Neuronal stem cell (in vitro differentiated cells): ENCODE measurements around the gene MAN2A1.
A peak's percentile ranks its signal among the peaks of the same experiment; 100 is the strongest.

Experiments used
- DNase-seq: peaks from one replicate; pipeline ENCODE4 v3.0.0-alpha.2; 2013; ENCODE audit warnings: low spot score
- H2AFZ ChIP-seq: one replicate; pipeline ENCODE4 v1.6.1; 2013; ENCODE audit warnings: mild to moderate bottlenecking, low read length, inconsistent platforms
- H2AK5ac ChIP-seq: 2 replicates; pipeline ENCODE4 v1.6.1; 2013; ENCODE audit warnings: low read depth, mild to moderate bottlenecking, inconsistent platforms, low read length, moderate library complexity, mixed read lengths
- H2BK120ac ChIP-seq: 2 replicates; pipeline ENCODE4 v1.6.1; 2013; ENCODE audit warnings: low read depth, mild to moderate bottlenecking, inconsistent platforms, low read length, moderate library complexity, mixed read lengths
- H2BK12ac ChIP-seq: one replicate; pipeline ENCODE4 v1.6.1; 2013; ENCODE audit warnings: low read length, inconsistent platforms
- H2BK15ac ChIP-seq: 2 replicates; pipeline ENCODE4 v1.6.1; 2013; ENCODE audit warnings: mild to moderate bottlenecking, low read length, inconsistent platforms, mixed read lengths
- H2BK5ac ChIP-seq: one replicate; pipeline ENCODE4 v1.6.1; 2013; ENCODE audit warnings: inconsistent platforms, mild to moderate bottlenecking, low read length, moderate library complexity
- H3K14ac ChIP-seq: one replicate; pipeline ENCODE4 v1.6.1; 2013; ENCODE audit warnings: low read length, inconsistent platforms
- H3K18ac ChIP-seq: 2 replicates; pipeline ENCODE4 v1.6.1; 2013; ENCODE audit warnings: low read length, inconsistent platforms
- H3K23ac ChIP-seq: 2 replicates; pipeline ENCODE4 v1.6.1; 2013; ENCODE audit warnings: low read depth, mild to moderate bottlenecking, mixed read lengths, low read length, inconsistent platforms; ENCODE audit not compliant: poor library complexity
- H3K27ac ChIP-seq: replicated peaks from 3 replicates; pipeline ENCODE4 v1.5.1; 2013; ENCODE audit warnings: low read length, inconsistent platforms
- H3K27me3 ChIP-seq, 3 experiments: 2 replicates each; pipeline ENCODE4 v1.6.1; 2013; ENCODE audit warnings: low read length in 3 of 3, mild to moderate bottlenecking in 2 of 3, inconsistent platforms in 1 of 3, low read depth in 1 of 3, mixed read lengths in 1 of 3, moderate library complexity in 1 of 3; ENCODE audit not compliant: control insufficient read depth in 3 of 3, insufficient read depth in 3 of 3
- H3K36me3 ChIP-seq, 2 donors: replicated peaks in 1 of 2; 2 replicates each; pipeline ENCODE4 v1.6.1; 2013; ENCODE audit warnings: low read length in 2 of 2; ENCODE audit not compliant: control insufficient read depth in 2 of 2, insufficient read depth in 2 of 2
- H3K4ac ChIP-seq: 2 replicates; pipeline ENCODE4 v1.6.1; 2013; ENCODE audit warnings: inconsistent platforms, mild to moderate bottlenecking, low read length, moderate library complexity
- H3K4me1 ChIP-seq, 2 donors: 1 replicate in 1 of 2; 2 replicates in 1 of 2; pipeline ENCODE4 v1.6.1; 2013; ENCODE audit warnings: low read length in 2 of 2, low read depth in 1 of 2; ENCODE audit not compliant: control insufficient read depth in 2 of 2, insufficient read depth in 1 of 2
- H3K4me2 ChIP-seq: one replicate; pipeline ENCODE4 v1.6.1; 2013; ENCODE audit warnings: mild to moderate bottlenecking, low read length, inconsistent platforms; ENCODE audit not compliant: insufficient read depth, poor library complexity, severe bottlenecking
- H3K4me3 ChIP-seq, 2 donors: 2 replicates each; pipeline ENCODE4 v1.5.1; 2013; ENCODE audit warnings: low read length in 2 of 2, mild to moderate bottlenecking in 2 of 2, inconsistent platforms in 1 of 2, moderate library complexity in 1 of 2
- H3K79me1 ChIP-seq: one replicate; pipeline ENCODE4 v1.6.1; 2013; ENCODE audit warnings: low read depth, mild to moderate bottlenecking, inconsistent platforms, low read length, moderate library complexity
- H3K9ac ChIP-seq: one replicate; pipeline ENCODE4 v1.6.1; 2013; ENCODE audit warnings: mild to moderate bottlenecking, low read depth, low read length, inconsistent platforms; ENCODE audit not compliant: poor library complexity
- H3K9me3 ChIP-seq, 2 donors: replicated peaks in 1 of 2; 2 replicates each; pipeline versions ENCODE3 to v1.6.1; 2013; ENCODE audit warnings: low read length in 2 of 2, mild to moderate bottlenecking in 2 of 2, inconsistent platforms in 1 of 2, low read depth in 1 of 2, mixed read lengths in 1 of 2, moderate library complexity in 1 of 2; ENCODE audit not compliant: control insufficient read depth in 2 of 2, insufficient read depth in 1 of 2
- H4K8ac ChIP-seq: one replicate; pipeline ENCODE4 v1.6.1; 2013; ENCODE audit warnings: low read depth, mild to moderate bottlenecking, inconsistent platforms, low read length, moderate library complexity
- H4K91ac ChIP-seq: one replicate; pipeline ENCODE4 v1.6.1; 2013; ENCODE audit warnings: low read length, low read depth, mild to moderate bottlenecking, inconsistent platforms; ENCODE audit not compliant: poor library complexity
- WGBS, 2 donors: extraction: QIAGEN DNeasy Blood & Tissue Kit; methylation state at CpG; one replicate each; pipeline ENCODE4 v1.1.7; 2013; ENCODE audit warnings: missing lambda C conversion rate in 2 of 2, mixed read lengths in 1 of 2; ENCODE audit not compliant: insufficient read length in 2 of 2, insufficient replicate concordance in 1 of 2; ENCODE audit errors: extremely low coverage in 2 of 2; 5-methylcytosine and 5-hydroxymethylcytosine counted together

The MAN2A1 gene

GRCh38 chr5:109866051-109866450, 176.3 kb downstream of the MAN2A1 start:
- Histone ChIP-seq H3K14ac (no peak overlapping the region), H4K91ac (no peak overlapping the region), H3K4me1 (peaks cover 7 to 14% of the 10 kb centered on the region in 2 donors), H4K8ac (no peak overlapping the region), H3K79me1 (no peaks in the 10 kb centered on the region), H3K18ac (no peak overlapping the region), H2BK15ac (no peak overlapping the region), H3K4me3 (no peak overlapping the region), H3K9me3 (no peaks in the 10 kb centered on the region), H3K4me2 (no peak overlapping the region), H3K27me3 (no peaks in the 10 kb centered on the region), H3K36me3 (peaks cover 10 to 82% of the 10 kb centered on the region in 2 donors), H3K4ac (no peak overlapping the region), H2BK12ac (no peak overlapping the region), H3K23ac (no peak overlapping the region), H3K9ac (no peak overlapping the region), H3K27ac (peak overlapping the region; percentile 10), H2BK120ac (no peak overlapping the region), H2BK5ac (no peak overlapping the region), H2AFZ (no peak overlapping the region), H2AK5ac (no peak overlapping the region)
- no peak for DNase-seq
- no CpG with 5 or more reads among the region's 2 CpGs for WGBS, 2 donors

- H2BK120ac ChIP-seq, result no peak overlapping the region
- H3K79me1 ChIP-seq, result no peaks in the 10 kb centered on the region
- no peak overlapping the region for H3K4ac ChIP-seq
- no peak overlapping the region for H3K9ac ChIP-seq
- no peak overlapping the region for H2BK5ac ChIP-seq
- H3K27ac ChIP-seq, result no peak overlapping the region
- no peak overlapping the region for H4K91ac ChIP-seq
- H2BK12ac ChIP-seq, result no peak overlapping the region
- no peak overlapping the region for H2BK15ac ChIP-seq
- no peak overlapping the region for H3K23ac ChIP-seq
- H3K18ac ChIP-seq, result no peak overlapping the region
- H3K27me3 ChIP-seq, result no peaks in the 10 kb centered on the region
- no peak overlapping the region for H3K4me3 ChIP-seq
- H2AK5ac ChIP-seq, result no peak overlapping the region
- peaks cover 6 to 55% of the 10 kb centered on the region in 2 donors for H3K36me3 ChIP-seq
- peaks cover 7 to 14% of the 10 kb centered on the region in 2 donors for H3K4me1 ChIP-seq
- peaks cover 0 to 3% of the 10 kb centered on the region in 2 donors for H3K9me3 ChIP-seq
- no CpG with 5 or more reads among the region's 2 CpGs for WGBS, 2 donors
- no peak for DNase-seq
- no peak overlapping the region for H4K8ac ChIP-seq
- no peak overlapping the region for H3K4me2 ChIP-seq
- H2AFZ ChIP-seq, result no peak overlapping the region
- no peak overlapping the region for H3K14ac ChIP-seq
These were observed 179.0 kb downstream of the MAN2A1 start for GRCh38 chr5:109868737-109869136.

- Histone ChIP-seq H3K9me3 (peaks cover 0 to 3% of the 10 kb centered on the region in 2 donors), H3K18ac (no peak overlapping the region), H2BK15ac (no peak overlapping the region), H3K9ac (no peak overlapping the region), H3K27ac (no peak overlapping the region), H4K8ac (no peak overlapping the region), H2BK12ac (no peak overlapping the region), H3K4me3 (no peak overlapping the region), H2AK5ac (no peak overlapping the region), H3K36me3 (peaks cover 0 to 5% of the 10 kb centered on the region in 2 donors), H2BK5ac (no peak overlapping the region), H3K4ac (no peak overlapping the region), H3K14ac (no peak overlapping the region), H2AFZ (no peak overlapping the region), H3K27me3 (no peaks in the 10 kb centered on the region), H2BK120ac (no peak overlapping the region), H3K23ac (no peak overlapping the region), H4K91ac (no peak overlapping the region), H3K79me1 (no peaks in the 10 kb centered on the region), H3K4me2 (no peak overlapping the region), H3K4me1 (no peaks in the 10 kb centered on the region)
- no peak for DNase-seq
- WGBS, 2 donors, result no CpG with 5 or more reads among the region's 4 CpGs
These were observed 184.0 kb downstream of the MAN2A1 start for GRCh38 chr5:109873687-109874086.

DNA sequence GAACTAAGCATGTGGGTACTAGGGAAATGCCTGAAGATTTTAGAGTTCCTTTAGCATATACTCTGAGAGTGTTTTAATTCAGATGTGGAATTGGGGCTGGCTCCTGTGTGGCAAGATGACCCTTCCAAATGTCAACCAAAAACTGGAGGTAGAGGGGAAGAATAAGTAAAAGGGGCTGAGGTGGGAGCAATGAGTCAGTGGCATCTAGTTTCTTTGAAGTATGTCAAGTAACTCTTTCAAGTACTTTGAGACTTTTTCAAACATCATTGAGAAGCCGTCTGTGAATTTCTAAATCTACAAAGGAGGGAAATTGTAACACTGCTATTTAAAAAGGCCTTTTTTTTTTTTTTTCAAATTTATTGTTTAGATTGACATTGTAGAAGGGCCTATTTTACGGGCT, 184.4 kb downstream of the MAN2A1 start:
- Histone ChIP-seq H2BK15ac (no peak overlapping the region), H2BK12ac (no peak overlapping the region), H4K8ac (no peak overlapping the region), H3K4me1 (no peaks in the 10 kb centered on the region), H2AFZ (no peak overlapping the region), H3K27me3 (no peaks in the 10 kb centered on the region), H2BK5ac (no peak overlapping the region), H3K23ac (no peak overlapping the region), H3K18ac (no peak overlapping the region), H3K14ac (no peak overlapping the region), H3K4me3 (no peak overlapping the region), H3K79me1 (no peaks in the 10 kb centered on the region), H3K9ac (no peak overlapping the region), H3K9me3 (peaks cover 0 to 3% of the 10 kb centered on the region in 2 donors), H3K4ac (no peak overlapping the region), H2AK5ac (no peak overlapping the region), H3K4me2 (no peak overlapping the region), H4K91ac (no peak overlapping the region), H2BK120ac (no peak overlapping the region), H3K27ac (no peak overlapping the region), H3K36me3 (peaks cover 0 to 1% of the 10 kb centered on the region in 2 donors)
- DNase-seq, result no peak
- no CpG with 5 or more reads among the region's 2 CpGs for WGBS, 2 donors
